HepG2 (cell line): ENCODE results near the gene KCTD6. TPM values are rescaled to one million over a fixed set of nuclear protein-coding genes. Genes with fewer than 3 reads are reported as not detected.

Experiments used
- BCL6 ChIP-seq: IDR thresholded peaks from 2 replicates; pipeline ENCODE4 v1.6.1; 2016; ENCODE audit warnings: missing genetic modification reagents, missing compliant biosample characterization
- BRD4 ChIP-seq: sonication (generic); formaldehyde crosslinking; IDR thresholded peaks from 2 replicates; pipeline ENCODE4 v1.4.0; 2020; ENCODE audit warnings: missing genetic modification reagents
- DZIP1 ChIP-seq: sonication (generic); formaldehyde crosslinking; IDR thresholded peaks from 2 replicates; pipeline ENCODE4 v1.5.0; 2020; ENCODE audit warnings: mild to moderate bottlenecking, missing genetic modification reagents
- HCFC1 ChIP-seq: fragments of 150-350 bp; IDR thresholded peaks from 2 replicates; pipeline ENCODE4 v1.6.1; 2014; ENCODE audit warnings: low read depth, low read length
- HNF4A ChIP-seq: sonication (generic); formaldehyde crosslinking; IDR thresholded peaks from 2 replicates; pipeline ENCODE4 v1.4.0; 2020; ENCODE audit warnings: missing genetic modification reagents
- HNRNPUL1 ChIP-seq: fragments of 200-400 bp; formaldehyde crosslinking; IDR thresholded peaks from 2 replicates; pipeline ENCODE4 v1.6.1; 2017; ENCODE audit warnings: low read depth, mild to moderate bottlenecking, low read length, moderate library complexity
- HOMEZ ChIP-seq: IDR thresholded peaks from 2 replicates; pipeline ENCODE4 v1.6.1; 2016; ENCODE audit warnings: low read depth
- MEIS1 ChIP-seq: sonication (generic); formaldehyde crosslinking; IDR thresholded peaks from 2 replicates; pipeline ENCODE4 v1.9.0; 2021; ENCODE audit warnings: mild to moderate bottlenecking, missing genetic modification reagents, moderate library complexity, borderline replicate concordance
- POGZ ChIP-seq: sonication (generic); formaldehyde crosslinking; IDR thresholded peaks from 2 replicates; pipeline ENCODE4 v1.4.0; 2020; ENCODE audit warnings: mild to moderate bottlenecking, missing genetic modification reagents
- TFE3 ChIP-seq: IDR thresholded peaks from 2 replicates; pipeline ENCODE4 v1.6.1; 2016
- ZC3H4 ChIP-seq: sonication (generic); formaldehyde crosslinking; IDR thresholded peaks from 2 replicates; pipeline ENCODE4 v1.4.0; 2020; ENCODE audit warnings: missing genetic modification reagents, borderline replicate concordance
- ZNF251 ChIP-seq: sonication (generic); formaldehyde crosslinking; IDR thresholded peaks from 2 replicates; pipeline ENCODE4 v1.9.0; 2021; ENCODE audit warnings: mild to moderate bottlenecking, missing genetic modification reagents
- ZNF615 ChIP-seq: sonication (generic); formaldehyde crosslinking; IDR thresholded peaks from 2 replicates; pipeline ENCODE4 v1.5.0; 2020; ENCODE audit warnings: mild to moderate bottlenecking, missing genetic modification reagents, borderline replicate concordance
- ZNF639 ChIP-seq: conservative IDR thresholded peaks from 2 replicates; pipeline ENCODE4 v1.6.1; 2018; ENCODE audit warnings: missing genetic modification reagents
- ZNF720 ChIP-seq: sonication (generic); formaldehyde crosslinking; IDR thresholded peaks from 2 replicates; pipeline ENCODE4 v1.4.0; 2020; ENCODE audit warnings: missing genetic modification reagents
- ZNF766 ChIP-seq: sonication (generic); formaldehyde crosslinking; IDR thresholded peaks from 2 replicates; pipeline ENCODE4 v1.5.0; 2020; ENCODE audit warnings: missing genetic modification reagents, borderline replicate concordance
- ZSCAN21 ChIP-seq: sonication (generic); formaldehyde crosslinking; IDR thresholded peaks from 2 replicates; pipeline ENCODE4 v1.8.0; 2022; ENCODE audit warnings: mild to moderate bottlenecking, missing genetic modification reagents, moderate library complexity, borderline replicate concordance
- polyA plus RNA-seq, 8 experiments: library from polyadenylated mRNA; depleted of rRNA in 3 of 8; stranded (reverse) in 7 of 8; unstranded in 1 of 8; fragments of >200 nt; fragmentation: Illumina TruSeq in 4 of 8; extraction: Trizol in 4 of 8; gene quantifications; 2 replicates each; pipeline versions ENCODE4 v1.2.1 to v1.2.3, GENCODE V29; 2011 to 2016; ENCODE audit warnings: low read depth in 4 of 8, missing spikeins in 1 of 8, mixed read lengths in 1 of 8; ENCODE audit not compliant: insufficient read depth in 1 of 8
- total RNA-seq, 5 experiments: library from RNA; depleted of rRNA; stranded (reverse); fragments of >200 nt; fragmentation: Illumina TruSeq; extraction: Trizol; gene quantifications; 2 replicates each; pipeline ENCODE4 v1.2.3, GENCODE V29; 2016; ENCODE audit warnings: low read depth in 1 of 5
- TF ChIP-seq, protein P1 (sequence below): sonication (generic); formaldehyde crosslinking; IDR thresholded peaks from 2 replicates; pipeline ENCODE4 v1.5.0; 2020; ENCODE audit warnings: missing genetic modification reagents
- TF ChIP-seq, protein P2 (sequence below): sonication (generic); formaldehyde crosslinking; conservative IDR thresholded peaks from 2 replicates; pipeline ENCODE4 v1.4.0; 2020; ENCODE audit warnings: missing genetic modification reagents

The KCTD6 gene
- total and polyA plus RNA-seq, 2 of the 13 experiments (the other 11 are each of a cell fraction or from before 2014, with no cell fraction given), result 13.4 to 14.2 TPM

DNA sequence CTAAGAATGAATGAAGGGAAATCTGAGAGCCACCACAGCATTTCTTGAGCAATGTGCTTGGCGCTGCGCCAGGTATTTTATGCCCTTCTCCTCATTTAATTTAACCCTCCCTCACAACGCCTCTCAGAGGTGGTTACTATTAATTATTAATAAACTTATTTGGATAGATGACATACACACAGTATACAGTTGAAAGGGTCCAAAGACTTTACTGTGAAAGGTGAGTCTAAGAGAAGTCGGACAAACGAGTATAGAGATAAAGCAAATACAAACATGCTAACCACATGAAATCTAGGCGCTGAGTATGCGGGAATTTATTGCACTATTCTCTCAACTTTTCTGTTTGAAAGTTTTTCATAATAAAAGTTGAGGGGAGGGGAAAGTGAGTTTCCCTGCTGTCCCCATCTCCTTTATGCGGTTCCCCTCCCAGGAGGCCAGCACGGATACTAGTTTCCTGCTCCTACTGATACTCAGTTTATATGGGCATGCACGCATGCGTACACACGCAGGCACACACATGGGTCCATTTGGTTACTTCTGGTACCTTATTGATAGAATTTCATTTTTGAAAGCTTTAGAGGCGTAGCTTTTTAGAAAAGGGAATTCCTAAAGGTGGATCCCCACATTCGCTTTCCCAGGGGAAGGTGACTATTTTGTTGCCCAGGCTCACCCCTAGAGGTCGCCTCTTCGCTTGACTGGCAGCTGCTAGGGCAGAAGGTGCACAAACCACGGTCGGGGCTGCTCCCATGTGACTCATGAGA, 28.5 kb upstream of the KCTD6 start (continued):
- TF ChIP-seq ZNF615 (CRISPR knock-in tag) (0 out of 2 replicates have a peak, but pooled peaks have one; percentile 68), HNF4A (no peak), ZC3H4 (CRISPR knock-in tag) (no peak), MEIS1 (CRISPR knock-in tag) (peak; percentile 39; the same call in 1 of the 2 replicates), HCFC1 (no peak), HOMEZ (no peak), ZNF766 (CRISPR knock-in tag) (no peak), HNRNPUL1 (no peak), TFE3 (CRISPR knock-in tag) (peak; percentile 50; the same call in 1 of the 2 replicates), ZNF639 (no peak), ZNF251 (CRISPR knock-in tag) (no peak), BCL6 (CRISPR knock-in tag) (no peak), ZSCAN21 (CRISPR knock-in tag) (no peak), POGZ (CRISPR knock-in tag) (0 out of 2 replicates have a peak, but pooled peaks have one; percentile 24), ZNF720 (CRISPR knock-in tag) (no peak), DZIP1 (CRISPR knock-in tag) (no peak), BRD4 (no peak)
- TF ChIP-seq, protein P1, sequence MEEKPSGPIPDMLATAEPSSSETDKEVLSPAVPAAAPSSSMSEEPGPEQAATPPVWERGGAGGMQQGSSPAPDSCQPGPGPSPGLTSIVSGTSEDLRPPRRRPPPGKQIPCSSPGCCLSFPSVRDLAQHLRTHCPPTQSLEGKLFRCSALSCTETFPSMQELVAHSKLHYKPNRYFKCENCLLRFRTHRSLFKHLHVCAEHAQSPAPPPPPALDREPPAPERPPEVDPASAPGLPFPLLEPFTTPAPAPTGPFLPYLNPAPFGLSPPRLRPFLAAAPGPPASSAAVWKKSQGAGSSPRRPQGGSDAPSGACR, result no peak; the same call in 1 of the 2 replicates
- TF ChIP-seq, protein P2, sequence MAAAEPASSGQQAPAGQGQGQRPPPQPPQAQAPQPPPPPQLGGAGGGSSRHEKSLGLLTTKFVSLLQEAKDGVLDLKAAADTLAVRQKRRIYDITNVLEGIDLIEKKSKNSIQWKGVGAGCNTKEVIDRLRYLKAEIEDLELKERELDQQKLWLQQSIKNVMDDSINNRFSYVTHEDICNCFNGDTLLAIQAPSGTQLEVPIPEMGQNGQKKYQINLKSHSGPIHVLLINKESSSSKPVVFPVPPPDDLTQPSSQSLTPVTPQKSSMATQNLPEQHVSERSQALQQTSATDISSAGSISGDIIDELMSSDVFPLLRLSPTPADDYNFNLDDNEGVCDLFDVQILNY, result no peak
